GM19455 (cell line): ENCODE results near the gene DSCAM.
"Not testable (repeated sequence)": the region's sequence is repeated elsewhere in the genome, so short reads cannot be mapped to it uniquely, and the experiment has no call there.

ENCODE experiments used
- ATAC-seq: cut with Tn5 transposase; IDR thresholded peaks from one replicate; pipeline ENCODE4 v1.9.1; 2021; ENCODE audit not compliant: unreplicated experiment

Gene DSCAM

DNA sequence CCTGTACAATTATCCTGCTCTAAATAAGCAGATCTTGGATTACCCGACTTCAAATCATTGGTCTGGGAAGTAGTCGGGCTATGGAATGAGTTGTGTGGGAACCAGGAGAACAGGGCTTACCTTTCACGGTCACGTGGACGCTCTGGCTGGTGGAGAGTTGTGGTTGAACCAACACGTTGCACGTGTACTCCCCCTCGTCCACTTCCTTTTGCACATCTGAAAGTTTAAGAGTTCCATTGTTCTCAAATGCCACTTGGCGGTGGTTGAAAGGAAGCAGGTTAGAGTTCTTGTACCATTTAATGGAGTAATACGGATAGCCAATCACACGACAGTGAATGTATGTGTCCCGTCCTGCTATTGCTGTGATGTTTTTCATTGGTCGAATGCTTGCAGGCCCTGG lies 509.0 kb downstream of the DSCAM start:
- ATAC-seq = no peak

DNA sequence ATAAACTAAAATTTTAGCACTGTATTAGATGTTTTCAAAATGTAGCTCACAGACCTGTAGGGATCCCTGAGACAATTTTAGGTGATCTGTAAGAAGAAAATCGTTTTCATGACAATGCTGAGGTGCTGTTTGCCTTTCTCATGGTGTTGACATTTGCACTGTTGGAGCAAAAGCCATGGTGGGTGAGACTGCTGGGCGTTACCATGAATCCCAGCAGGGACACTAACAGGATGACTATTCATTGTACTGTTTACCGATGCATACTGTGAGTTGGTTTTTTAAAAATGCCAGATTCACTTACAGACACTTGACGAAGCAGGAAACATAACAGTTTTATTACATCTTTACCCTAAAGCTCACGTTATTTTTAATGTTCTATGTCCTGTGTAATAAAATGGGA lies 511.3 kb downstream of the DSCAM start:
- no peak for ATAC-seq

DNA sequence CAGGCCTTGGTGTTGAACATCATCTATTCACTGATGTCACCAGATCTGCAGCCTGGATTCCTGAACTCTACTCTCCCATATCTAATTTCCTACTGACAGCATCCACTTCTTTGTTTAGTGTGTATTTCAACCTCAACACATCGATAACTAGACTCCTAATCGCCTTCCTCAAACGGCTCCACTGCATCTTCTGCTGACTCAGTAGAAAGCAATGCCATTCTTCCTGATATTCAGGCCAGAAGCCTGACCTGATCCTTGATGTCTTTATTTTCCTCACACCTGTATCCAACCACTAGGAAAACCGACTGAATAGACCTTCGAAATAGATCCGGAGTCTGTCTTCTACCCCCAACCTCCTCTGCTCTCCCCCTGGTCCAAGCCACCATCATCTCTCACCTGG lies 512.8 kb downstream of the DSCAM start:
- no peak for ATAC-seq

DNA sequence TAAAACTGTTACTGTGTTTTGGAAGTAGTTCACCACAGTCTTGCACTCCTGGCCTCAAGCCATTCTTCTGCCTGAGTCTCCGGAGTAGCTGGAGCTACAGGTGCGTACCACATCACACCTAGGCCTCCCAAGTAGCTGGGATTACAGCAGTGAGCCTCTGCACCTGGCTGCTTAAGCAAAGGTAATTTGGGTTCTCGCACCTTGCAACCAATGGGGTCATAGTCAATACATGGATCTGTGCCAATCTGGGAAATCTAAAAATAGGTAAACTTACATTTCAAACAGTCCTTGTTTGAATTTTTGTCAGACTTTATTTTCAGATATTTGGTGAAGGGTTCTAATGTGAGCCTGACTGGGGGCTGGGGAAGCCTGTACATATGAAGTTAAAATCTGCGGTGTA lies 513.2 kb downstream of the DSCAM start:
- ATAC-seq = no peak

DNA sequence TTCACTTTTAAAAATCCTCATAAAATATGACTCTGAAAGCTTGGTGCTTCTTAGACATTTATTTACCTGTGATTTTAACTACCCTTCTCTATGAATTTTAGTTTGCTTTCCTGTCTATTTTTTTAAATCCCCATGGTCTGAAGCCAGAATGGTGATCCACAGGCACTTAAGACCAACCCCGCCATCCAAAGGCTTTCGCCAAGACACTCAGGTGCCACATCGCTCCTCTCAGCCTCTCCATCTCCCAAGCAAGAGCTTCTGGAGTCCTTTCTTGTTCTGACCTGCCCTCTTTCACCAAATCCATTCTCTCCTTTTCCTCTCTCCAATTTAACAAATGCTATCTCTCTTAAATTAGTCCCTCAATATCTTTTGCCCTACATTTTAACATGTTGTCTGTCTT lies 515.2 kb downstream of the DSCAM start:
- no peak for ATAC-seq

DNA sequence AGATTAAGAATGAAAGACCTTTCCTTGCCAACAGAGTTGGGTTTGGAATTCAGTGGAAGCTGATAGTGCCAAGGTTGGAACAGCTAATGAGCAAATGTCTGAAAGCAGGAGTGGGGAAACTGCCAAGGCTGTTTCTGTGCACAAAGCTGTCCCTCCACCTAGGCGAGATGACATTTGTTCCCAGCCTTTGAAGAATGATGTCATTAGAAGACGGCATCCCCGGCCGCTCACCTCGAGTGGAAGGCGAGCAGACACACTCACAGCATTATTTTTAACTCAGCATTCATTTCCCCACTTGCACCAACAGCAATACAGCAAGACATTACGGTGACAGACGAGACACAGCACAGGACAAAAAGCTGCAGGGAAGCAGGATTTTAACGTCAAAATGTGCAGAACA lies 515.8 kb downstream of the DSCAM start:
- no peak for ATAC-seq

DNA sequence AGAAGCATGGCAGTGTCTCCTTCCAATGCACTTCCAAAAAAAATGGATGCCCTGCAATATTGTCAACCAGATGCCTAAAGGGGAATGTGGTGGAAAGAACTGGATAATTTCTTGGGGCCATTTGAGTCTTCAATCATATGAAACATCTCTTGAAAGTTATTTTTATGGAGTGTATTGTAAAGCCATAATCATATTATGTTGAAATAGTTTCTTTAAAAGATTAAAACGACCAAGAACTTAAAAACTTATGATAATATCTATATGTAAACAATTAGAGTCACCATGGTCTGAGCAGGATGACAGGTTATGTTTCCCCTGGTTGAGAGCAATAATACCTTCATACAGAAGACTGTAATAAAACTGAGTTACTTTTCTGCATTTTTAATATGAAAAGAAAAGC lies 522.6 kb downstream of the DSCAM start:
- ATAC-seq = no peak

DNA sequence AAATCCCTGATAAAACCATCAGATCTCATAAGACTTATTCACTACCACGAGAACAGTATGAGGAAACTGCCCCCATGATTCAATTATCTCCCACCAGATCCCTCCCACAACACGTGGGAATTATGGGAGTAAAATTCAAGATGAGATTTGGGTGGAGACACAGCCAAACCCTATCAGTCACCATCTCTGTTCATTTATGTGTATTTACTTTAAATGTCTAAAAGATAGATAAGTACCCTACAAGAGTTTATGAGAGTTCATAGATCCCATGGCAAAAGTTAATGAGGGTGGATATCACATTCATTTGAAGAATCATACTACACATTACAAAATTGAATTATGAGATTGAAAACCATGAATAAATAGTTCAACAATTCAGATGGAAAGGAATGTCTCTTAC lies 526.2 kb downstream of the DSCAM start:
- ATAC-seq = not testable (repeated sequence)

DNA sequence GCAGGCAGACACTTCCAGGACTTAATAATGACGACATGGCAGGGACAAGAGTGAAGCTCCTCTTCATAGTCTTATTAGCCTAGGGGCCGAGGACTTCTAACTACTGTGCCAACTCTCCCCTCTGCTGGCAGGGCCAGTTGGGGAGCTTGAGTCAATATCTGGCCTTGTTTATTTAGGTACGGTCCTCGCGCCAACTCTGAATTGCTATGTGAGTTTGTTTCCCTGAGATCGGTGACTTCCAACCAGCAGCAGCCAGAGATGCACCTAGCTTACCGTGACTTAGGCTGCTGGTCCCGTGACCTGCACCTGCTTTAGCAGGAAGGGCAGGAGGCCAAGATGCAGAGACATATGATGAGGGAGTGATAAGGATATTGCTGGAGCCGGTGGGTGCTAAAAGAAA lies 528.6 kb downstream of the DSCAM start:
- no peak for ATAC-seq

DNA sequence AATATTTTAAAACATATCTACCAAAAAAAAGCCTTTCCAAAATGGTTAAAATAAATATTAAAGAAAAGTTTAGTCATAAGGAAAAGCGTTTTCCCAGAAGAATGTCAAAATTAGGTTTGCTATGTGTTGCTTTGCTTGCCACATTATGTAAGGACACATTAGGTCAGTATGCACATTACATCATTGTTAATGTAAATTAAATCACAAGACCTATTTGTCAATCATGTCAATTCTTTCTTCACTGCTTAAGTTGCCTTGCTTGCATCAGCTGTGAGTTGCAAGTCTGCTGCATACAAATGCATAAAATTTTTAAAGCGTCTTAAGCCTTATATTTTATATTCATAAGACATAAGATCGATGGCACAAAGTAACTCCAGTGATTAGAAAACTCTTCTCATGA lies 530.9 kb downstream of the DSCAM start:
- ATAC-seq = no peak

DNA sequence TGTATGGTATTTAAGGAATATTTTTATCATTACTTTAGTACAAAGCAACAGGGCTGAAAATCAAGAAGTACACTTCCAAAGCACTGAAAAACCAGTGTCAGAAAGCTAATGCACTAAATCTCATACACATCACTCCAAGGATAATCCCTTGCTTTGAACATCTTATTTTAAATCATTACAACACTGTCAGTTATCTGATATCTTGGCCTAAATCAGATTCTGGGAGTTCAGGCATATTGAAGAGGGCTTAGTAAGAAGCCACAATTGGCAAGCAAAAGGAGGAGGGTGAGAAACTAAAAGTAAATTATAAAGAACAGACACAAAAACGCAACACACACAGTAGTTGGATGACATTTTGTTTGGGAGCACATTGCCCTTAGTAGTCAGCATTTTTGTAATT lies 531.3 kb downstream of the DSCAM start:
- no peak for ATAC-seq

DNA sequence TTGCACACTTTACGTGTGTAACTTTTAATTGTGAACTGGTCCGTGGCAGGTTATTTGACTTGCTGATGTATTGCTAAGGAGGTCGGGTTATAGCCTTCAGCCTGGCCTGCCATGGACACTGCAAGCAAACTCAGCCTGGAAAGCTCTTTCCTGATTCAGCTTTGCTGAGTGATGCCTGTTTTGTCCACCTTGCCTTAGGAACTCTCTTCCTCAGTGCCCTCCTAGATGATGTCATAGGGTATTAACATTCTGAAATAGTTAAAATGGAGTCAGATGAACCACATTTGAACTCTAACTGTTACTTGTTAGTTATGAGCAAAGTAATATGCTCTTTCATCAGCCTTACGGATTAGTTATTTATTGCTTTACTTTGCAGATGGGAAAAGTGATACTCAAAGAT lies 533.7 kb downstream of the DSCAM start:
- no peak for ATAC-seq

DNA sequence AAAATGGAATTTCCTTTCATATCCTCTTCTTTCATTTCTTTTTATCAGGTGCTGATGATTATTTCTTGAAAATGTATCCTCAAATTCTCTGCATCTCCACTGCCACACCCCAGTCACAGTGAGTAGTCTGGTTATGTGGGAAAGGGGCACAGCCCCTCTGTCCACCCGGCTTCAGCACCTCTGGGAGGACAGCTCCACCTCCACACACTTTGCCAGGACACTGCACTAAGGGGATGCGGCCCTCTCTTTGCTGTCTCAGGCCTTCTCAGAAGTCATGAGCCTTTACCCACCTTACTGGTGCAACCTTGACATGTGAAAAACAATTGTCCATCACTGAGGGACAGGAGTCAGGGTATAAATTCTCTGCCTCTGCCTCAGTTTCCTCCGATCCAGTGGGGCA lies 546.7 kb downstream of the DSCAM start:
- no peak for ATAC-seq

DNA sequence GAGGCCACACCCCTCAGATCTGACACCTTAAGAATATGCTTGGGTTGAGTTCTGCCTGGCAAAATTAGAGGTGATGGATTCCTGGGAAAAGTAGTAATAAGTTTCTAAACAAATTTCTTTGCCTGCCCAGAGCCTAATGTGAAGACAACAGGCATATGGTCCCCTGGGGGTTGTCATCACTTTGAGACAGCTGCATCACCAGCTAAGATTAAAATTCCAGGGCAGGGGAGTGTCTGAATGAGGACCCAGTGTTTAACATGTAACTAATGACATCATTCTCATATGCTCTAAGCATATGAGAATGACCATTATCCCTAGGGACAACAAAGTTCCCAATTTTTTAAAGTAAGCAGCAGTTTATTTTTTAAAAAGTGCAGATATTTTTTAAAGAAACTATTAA lies 547.5 kb downstream of the DSCAM start:
- ATAC-seq = no peak

DNA sequence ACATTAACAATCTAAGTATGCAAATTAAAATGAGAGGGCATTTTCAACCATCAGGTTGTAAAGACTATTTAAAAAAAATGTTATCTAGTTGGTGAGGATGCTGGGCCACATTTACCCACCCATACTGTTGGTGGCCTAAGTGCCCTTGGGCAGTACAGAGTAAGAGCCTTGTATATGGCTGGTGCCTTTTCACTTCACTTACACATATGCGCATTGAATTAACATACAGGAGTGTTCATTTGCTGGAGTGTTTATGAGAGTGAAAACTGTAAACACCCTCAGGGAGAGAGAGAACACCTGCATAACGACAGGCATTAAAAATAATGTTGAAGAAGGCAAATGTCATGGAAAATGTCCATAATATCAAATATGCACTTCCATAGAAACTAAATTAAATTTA lies 552.6 kb downstream of the DSCAM start:
- no peak for ATAC-seq

DNA sequence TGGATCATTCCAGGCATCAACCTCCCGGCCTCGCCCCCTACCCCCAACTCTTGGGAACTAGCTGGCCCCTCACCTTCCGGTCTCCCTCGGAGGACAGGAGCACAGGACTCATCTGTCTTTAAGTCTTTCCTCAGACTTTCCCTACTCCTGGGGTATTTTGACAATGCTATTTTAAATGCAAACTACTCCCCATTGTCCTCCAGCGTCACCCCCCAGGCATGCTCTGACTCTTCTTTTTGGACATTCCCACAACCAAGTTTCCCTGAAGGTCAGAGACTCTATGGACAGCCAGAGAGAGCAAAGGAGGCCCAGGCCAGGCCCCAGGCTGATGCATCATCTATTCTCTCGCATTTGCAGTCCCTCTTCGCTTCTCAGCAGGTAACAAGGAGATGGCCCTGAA lies 555.4 kb downstream of the DSCAM start:
- ATAC-seq = no peak

DNA sequence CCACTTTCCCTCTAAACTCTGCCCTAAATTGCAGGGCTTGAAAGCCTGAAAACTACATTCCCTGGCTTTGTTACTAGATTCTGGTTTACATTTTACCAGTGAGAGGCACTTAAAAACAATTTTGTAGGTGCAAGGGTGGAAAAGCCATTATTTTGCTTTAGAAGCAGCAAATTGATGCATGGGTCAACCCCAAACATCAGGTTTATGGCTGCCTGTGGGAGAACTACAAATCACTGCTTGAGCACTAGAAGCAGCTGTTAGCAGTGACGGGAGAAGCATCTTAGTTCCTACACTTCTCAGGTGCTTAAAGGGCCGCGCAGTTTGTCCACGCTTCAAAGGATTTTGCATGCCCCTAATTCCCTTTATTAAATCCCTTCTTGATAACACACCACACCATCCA lies 562.5 kb downstream of the DSCAM start:
- no peak for ATAC-seq

DNA sequence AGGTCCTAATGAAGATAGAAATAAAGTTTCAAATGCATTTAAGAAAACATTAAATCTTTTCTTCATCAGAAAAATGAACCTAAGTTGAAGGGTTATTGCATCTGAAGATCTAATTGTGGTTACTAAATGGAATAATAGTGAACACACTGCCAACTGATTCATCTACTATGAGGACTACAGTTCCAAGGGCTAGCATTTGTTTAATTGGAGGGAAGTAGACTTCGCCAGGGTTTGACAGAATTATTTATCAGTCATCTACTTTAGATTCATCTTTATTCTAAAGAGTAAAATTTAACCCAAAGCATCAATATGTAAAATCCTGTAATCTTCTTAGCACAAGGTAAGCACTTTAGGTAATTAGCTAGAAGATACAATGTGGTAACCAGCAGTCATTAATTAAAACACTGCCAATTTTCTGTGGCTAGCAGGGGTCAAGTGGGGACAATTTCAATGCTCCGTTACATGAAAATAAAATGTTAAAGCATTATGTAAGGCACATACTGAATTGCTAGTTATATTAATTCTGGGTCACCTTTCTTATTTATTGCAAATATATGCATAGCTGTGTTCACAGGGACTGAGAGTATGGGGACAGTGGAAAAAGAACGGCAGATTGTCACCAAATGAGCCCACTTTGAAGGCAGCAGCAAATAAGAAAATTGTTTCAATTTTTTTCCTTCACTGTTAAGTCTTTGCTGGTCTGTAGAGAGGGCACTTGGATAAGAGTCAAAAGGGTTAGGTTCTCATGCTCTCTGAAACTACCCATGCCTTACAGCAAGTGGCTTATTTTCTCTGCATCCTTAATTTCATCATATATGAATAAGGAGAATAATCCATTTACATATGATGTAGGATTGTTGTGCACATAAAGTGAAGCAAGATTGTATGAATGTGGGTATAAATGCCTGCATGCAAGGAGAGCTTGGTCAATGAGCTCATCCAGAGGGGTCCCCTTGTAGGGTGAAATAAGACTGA lies 563.8 kb downstream of the DSCAM start:
- no peak for ATAC-seq

DNA sequence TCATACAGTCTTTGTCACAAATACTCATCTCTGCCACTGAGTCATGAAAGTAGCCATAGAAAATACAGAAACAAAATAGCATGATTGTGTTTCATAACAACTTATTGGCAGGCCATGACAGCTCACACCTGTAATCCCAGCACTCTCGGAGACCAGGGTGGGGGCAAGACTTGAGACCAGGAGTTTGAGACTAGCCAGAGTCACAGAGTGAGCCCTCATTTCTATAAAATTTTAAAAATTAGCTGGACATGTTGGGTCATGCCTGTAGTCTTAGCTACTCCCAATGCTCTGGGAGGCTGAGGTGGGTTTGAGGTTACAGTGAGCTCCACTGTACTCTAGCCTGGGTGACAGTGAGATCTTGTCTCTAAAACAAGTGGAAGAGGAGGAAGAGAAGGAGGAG lies 568.6 kb downstream of the DSCAM start:
- no peak for ATAC-seq

DNA sequence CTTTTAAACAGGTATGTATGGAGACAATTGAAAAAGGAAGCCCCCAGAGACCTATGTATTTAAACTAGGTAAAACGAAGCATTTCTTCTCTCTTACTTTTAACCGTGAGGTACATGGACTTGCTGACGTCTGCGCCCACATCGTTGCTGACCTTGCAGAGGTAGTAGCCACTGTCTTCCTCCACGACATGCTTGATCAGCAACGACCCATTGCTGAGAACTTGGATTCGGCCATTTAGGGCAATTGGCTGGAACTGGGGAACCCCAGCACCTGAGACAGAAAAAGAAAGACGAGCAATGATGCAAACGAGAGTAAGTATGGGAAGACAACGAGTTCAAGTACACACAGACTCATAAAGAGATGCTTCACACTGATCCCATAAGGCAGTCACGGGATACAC lies 571.0 kb downstream of the DSCAM start:
- ATAC-seq = no peak

DNA sequence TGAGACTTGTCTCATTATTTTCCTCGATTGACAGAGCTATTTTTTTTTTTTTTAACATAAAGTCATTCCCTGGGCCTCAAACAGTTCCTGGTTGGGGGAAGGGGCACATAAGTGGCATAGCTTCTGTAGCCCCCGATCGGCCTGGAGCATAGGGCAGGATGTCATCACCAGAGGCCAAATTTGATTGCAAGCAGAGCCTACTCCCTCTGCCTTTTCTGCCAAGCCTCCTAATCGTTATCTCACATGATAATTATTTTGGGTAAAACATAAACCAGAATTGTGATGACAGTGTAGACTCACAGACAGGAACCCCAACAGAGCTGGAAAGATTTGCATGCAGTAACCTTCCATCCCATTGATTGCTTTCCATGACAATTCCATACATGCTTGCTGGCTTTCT lies 574.9 kb downstream of the DSCAM start:
- ATAC-seq = no peak

DNA sequence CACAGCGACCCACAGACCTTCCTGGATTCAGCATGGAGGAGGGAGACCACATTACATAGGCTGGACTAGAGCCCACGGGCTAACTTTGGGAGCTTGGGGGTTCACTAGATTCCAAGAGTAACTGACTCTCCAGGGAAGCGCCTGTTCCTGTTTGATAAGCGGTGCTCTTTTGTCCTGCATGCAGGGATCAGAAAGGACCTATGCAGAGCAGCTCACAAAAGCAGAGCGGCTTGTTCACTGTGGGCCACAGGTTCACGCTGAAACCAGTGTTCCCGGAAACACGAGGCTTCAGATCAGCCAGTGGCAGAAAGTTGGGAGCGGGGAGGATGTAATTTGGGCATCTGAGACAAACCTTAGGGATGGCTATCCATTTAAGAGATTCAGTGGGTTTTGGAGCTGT lies 575.8 kb downstream of the DSCAM start:
- no peak for ATAC-seq

DNA sequence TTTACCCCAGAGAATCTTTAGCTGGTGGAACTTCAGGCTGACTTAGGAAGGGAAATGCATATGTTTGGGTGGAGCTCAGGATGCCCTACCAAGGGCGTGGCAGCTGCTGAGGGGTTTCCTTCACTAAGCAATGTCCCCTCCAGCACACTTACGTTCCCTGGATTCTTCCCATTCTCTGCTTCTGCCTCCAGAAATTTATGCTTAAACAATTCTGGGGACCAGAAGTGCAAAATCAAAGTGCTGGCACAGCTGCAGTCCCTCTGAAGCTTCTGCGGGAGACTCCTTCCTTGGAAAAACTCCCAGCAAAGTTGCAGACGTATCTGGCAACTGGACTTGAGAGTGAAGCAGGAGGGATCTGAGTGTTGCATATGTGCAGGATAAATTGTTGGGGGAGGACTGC lies 576.9 kb downstream of the DSCAM start:
- no peak for ATAC-seq
